Inflammatory macrophage (primary cell): Measurements from ENCODE around the gene TCF25.
"Not testable (repeated sequence)": the region's sequence is repeated elsewhere in the genome, so short reads cannot be mapped to it uniquely, and the experiment has no call there.

Experiments used
- DNase-seq, 2 donors: peaks; one replicate each; pipeline ENCODE4 v3.0.0-alpha.2; 2020 to 2022

TCF25 gene

DNA sequence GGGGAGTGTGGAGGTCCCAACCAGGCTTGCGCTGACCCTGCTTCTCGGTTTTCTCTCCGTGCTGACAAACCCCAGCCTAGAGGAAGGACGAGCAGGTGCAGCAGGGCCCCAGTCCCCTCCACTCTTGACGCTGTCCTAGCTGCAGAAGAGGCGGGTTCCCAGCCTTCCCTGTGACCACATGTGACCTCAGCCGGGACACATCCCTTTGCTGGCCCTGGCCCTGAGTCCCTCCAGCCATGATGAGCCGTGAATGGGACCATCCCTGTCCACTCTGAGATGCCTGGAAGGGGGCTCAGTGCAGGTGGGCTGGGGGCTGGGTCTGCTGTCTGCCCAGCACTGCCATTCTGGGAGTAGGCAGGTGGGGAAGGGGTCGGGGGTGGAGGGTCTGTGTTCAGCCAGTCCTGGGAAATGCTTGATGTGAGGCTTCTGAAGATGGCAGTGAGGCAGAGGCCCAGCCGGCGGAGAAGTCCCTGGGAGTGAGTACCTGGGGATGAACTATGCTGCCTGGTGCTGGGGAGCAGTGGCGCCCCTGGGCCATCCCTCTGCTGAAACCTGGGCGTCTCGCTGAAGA, 47.8 kb downstream of the TCF25 start:
- peak in 1 of 2 donors; percentile 32 for DNase-seq

DNA sequence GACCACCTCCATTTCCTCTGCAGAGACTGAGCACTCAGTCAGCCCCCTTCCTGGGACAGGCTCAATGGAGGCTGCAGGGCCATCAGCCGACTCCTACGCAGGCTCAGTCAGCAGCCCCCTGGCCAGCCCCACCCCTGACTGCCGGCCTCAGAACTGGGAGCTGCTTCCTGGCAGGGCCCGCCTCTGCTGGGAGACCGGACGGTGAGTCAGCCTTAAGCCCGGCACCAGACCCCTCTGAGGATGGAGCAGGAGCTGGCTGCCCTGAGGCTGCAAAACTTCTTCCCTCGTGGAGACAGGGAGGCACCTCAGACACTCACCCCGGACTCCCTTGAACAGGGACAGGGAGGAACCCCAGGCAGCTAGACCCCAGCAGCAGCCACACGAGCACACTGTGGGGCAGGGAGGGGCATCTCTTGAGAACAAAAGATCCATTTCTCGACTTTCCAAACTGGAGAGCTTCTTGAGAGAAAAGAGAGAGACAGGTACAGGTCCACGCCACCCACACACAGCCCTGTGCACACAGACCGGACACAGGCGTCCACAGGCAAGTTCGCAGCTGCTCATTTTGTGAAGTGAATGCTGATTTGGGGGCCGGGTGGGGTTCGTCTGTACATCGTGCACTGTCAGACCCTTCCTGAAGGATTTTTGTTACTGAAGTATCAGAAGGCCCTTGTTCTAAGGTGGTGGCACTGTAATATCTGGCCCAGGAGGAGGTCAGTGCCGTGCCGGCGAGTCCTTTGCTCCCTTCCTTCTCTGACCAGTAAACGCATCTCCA, 48.5 kb downstream of the TCF25 start:
- DNase-seq: peak; percentile 44 to 65

DNA sequence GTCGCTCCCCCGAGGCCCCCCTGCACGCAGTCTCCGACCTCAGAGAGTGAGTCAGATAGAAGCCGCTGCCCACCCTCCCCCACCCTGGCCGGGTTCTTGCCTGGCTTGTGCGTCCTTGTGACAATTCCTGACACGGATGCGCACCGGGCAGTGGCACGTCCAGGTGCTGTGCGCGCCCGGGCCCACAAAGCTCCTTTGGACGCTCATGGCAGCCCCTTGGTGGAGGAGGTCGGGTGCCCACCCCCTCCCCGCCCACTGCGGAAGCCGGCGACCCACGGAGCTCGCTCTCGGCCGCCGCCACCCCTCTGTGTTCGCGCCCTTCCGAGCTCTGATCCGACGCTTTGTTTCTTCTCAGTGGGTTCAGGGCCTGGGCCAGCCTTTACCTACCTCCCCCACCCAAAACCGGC, 49.1 kb downstream of the TCF25 start:
- peak in 1 of 2 donors; percentile 34 for DNase-seq

DNA sequence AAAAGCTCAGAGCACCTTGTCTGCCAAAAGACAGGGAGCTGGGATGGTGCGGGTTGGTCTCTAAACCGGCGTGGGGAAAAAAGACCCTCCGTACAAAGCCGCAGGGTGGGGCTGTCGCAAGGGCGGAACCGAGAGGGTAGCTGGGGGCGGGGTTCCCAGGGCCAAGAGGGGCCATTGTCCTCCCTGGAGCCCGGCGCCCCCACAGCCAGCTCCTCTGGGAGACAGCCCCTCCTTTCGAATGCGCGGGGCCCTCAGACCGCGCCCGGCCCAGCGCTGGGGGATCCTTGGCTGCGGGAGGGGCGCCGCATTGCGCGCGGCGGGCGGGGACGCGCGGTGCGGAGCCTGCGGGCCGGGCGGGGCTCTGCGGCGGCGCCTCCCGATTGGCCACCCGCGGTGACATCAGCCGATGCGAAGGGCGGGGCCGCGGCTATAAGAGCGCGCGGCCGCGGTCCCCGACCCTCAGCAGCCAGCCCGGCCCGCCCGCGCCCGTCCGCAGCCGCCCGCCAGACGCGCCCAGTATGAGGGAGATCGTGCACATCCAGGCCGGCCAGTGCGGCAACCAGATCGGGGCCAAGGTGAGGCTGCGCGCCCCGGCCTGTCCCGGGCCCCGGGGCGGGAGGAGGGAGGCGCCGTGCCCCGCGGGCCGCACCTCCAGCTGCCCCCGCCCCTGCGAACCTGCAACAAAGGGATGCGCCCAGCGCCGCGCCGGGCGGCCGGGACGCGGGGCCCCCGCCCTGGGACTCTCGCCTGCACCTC, 49.7 kb downstream of the TCF25 start, which contains the start of gene TUBB3:
Gene TUBB3, plus strand, starts transcription at position 459 of the 756 bp plus-strand sequence. Its CDS starts 60 bp downstream, at position 519.
- peak; percentile 28 to 70 for DNase-seq

DNA sequence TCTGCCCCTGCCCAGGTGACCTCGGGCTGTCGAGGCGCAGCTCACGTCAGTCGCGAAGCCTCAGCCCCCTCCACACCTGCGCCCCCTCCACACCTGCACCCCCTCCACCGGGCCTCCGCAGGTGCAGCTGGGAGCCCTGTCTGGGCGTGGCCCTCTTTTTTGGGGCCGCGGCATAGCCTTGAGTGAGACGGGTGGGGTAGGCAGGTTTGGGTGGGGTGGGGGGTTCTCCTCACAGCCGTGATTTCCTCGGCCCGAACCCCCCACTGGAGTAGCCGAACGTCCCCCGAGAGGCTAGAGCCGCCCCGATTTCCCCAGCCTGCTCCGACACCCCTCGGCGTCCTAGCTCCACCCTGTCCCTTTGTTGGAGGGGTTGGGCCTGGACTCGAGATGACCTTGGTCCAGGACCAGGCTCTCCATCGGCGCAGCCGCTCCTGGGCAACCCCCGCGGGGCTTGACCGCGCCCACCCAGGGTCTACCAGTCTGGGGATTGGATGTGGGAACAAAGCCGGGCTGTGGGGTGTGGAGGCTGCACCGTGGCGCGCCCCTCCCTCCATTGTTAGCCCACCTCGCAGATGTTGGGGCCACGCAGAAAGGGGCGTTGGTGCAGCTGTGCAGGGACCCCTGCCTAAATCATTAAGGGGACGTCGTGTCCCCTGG, 50.4 kb downstream of the TCF25 start:
- DNase-seq: no peak

DNA sequence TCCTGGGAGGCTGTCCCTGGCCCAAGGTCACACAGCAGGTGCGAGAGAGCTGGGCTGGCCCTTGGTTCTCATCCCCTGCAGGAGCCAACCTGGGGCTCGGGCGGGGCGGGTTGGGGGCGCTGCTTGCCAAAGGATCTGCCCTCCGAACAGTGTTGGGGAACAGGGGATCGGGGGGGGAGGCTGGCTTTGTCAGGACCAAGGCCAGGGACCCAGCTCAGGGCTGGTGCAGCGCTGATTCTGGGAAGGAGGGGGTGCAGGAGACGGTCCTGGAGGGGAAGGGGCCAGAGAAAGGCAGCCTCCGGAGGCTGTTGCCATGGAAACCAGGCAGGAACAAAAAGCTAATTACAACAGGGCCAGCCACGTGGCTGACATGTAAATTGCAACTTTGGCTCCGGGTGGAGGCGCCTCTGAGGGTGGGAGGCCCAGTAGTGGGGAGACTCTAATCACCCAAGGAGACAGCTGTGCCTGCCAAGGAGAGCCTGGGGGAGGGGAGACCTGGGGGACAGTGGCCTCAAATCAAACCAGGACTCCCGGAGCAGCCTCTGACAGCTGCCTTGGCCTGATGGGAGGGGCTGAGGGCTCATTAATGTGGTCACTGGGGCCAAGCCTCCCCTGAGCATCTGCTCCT, 51.0 kb downstream of the TCF25 start:
- peak in 1 of 2 donors; percentile 27 for DNase-seq

DNA sequence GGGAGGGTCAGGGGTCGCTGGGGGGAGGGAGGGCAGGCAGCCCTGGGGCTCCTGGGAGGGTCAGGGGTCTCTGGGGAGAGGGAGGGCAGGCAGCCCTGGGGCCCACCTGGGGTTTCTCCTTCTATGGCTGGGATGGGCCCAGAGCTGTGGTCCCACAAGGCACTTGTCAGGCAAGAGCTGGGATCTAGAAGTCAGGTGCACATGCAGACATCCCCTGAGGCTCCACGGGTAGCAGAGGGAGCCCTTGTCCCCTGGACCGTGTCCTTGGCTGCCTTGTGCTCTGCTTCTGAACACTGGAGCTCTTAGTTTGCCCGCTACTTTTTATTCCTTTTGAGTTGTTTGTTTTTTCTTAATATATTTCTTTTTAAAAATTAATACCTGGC, 51.5 kb downstream of the TCF25 start:
- no peak for DNase-seq

DNA sequence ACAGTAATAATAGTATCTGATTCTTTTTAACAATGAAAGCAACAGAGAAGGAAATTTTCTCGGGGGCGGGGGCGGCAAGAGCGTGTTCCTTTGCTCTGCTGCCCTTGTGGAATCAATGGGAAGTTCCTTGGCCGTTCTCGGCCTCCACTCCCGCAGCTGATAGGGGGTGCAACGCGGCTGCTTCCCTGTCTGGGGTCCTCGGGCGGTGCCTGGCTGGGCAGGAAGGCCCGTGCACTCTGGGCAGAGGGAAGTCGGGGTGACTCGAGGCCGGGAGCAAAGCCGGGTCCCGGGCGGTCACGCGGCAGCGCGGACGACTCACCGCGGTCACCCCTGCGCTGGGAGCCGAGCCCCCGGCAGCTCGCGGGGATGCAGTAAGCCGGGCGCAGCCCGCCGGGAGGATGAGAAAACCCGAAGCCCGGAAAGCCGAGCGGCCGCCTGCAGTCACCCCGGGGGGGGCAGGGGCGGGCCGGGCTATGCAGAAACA, 52.2 kb downstream of the TCF25 start:
- peak in 1 of 2 donors; percentile 71 for DNase-seq

DNA sequence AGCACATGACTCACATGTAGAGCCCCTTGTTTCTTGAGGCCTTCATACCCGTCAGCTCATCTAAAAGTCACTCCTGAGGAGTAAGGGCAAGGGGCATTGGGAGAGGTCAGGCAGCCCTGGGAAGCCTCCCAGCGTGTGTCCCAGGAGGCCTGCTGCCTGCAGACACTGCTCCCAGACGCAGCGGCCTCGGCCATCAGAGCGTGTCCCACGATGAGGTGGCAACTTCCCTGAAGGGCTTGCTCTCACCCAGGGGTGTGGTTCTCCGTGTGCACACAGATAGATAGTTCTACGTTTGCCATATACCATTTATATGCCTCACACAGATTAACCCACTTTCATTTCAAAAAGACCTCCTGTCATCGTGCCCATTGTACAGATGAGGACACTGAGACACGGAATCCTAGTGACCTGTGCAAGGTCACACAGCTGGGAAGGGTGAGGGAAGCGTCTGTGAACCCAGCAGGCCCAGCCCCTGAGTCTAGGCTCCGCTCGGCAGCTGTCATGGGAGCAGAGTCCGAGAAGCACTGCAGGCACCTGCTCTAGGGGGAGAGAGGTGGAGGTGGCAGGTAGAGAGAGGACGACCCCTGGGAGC, 58.0 kb downstream of the TCF25 start:
- DNase-seq: no peak

DNA sequence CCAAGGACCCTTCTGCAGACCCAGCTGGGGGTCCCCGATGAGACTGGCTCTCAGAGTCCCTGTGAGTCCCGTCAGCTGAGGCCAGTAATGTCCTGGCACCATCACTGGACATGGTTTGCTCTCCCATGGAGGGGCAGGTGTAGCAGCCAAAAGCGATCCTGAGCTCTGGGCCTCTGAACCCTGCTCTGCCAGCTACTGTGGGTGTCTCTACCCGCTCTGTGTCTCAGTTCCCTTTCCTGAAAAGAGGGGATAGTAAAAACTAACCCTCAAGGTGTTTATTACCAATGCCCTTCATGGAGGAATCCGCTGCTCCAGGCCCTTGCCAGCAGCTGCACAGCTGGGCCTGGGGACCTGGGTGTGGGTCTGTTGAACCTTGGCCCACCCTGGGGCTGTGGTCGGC, 58.6 kb downstream of the TCF25 start:
- DNase-seq: no peak

DNA sequence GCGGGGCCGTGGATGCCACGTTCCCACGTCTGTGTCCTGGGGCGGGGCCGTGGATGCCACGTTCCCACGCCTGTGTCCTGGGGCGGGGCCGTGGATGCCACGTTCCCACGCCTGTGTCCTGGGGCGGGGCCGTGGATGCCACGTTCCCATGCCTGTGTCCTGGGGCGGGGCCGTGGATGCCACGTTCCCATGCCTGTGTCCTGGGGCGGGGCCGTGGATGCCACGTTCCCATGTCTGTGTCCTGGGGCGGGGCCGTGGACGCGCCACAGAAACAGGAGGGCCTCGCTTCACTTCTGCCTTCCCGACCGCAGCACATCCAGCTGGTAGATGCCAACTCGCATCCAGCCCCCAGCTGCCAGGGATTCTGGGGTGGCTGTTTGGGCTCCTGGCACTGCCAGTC, 60.6 kb downstream of the TCF25 start:
- DNase-seq: not testable (repeated sequence)

DNA sequence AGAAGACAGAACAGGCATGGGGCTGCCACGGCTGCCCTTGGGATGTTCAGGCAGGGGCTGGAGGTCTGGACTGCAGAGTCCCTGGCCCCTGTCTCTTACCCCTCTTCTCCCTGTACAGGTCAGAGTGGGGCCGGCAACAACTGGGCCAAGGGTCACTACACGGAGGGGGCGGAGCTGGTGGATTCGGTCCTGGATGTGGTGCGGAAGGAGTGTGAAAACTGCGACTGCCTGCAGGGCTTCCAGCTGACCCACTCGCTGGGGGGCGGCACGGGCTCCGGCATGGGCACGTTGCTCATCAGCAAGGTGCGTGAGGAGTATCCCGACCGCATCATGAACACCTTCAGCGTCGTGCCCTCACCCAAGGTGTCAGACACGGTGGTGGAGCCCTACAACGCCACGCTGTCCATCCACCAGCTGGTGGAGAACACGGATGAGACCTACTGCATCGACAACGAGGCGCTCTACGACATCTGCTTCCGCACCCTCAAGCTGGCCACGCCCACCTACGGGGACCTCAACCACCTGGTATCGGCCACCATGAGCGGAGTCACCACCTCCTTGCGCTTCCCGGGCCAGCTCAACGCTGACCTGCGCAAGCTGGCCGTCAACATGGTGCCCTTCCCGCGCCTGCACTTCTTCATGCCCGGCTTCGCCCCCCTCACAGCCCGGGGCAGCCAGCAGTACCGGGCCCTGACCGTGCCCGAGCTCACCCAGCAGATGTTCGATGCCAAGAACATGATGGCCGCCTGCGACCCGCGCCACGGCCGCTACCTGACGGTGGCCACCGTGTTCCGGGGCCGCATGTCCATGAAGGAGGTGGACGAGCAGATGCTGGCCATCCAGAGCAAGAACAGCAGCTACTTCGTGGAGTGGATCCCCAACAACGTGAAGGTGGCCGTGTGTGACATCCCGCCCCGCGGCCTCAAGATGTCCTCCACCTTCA, 61.5 kb downstream of the TCF25 start:
- no peak for DNase-seq

DNA sequence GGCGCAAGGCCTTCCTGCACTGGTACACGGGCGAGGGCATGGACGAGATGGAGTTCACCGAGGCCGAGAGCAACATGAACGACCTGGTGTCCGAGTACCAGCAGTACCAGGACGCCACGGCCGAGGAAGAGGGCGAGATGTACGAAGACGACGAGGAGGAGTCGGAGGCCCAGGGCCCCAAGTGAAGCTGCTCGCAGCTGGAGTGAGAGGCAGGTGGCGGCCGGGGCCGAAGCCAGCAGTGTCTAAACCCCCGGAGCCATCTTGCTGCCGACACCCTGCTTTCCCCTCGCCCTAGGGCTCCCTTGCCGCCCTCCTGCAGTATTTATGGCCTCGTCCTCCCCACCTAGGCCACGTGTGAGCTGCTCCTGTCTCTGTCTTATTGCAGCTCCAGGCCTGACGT, 62.2 kb downstream of the TCF25 start:
- DNase-seq: not testable (repeated sequence)

DNA sequence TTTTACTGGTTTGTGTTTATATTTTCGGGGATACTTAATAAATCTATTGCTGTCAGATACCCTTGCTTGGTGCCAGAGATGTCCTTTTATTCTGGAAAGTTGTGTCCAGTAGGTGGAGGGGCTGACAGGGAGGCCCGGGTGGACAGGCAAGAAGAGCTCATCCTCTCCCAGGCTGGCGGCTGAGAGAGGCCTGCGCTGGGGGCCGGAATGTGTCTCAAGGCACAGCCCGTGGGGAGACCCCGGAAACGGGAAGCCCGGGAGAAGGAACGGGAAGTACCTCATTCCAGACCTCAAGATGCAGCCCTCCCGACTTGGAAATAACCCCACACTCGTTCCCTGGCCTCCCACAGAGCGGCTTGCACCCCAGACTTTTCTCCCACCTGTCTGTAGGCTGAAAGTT, 62.6 kb downstream of the TCF25 start:
- DNase-seq: no peak

DNA sequence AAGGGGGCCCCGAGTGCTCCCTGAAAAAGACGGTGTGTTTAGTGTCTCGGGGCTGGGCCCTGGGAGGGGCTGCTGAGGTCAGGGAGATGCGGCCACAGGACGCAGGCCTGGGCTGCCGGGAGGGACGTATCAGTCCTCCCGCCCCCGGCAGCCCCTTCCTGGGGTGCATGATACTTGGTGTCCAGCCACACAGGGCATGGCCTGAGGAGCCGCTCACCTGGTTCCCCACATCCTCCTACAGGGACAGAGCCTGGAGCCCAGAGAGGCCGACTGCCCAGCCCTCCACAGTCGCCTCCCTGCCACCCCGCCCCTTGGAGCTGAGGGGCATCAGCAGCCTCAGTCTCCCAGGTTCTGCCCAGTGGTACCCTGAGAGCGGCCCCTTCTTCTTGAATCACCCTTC, 63.1 kb downstream of the TCF25 start:
- DNase-seq: no peak

DNA sequence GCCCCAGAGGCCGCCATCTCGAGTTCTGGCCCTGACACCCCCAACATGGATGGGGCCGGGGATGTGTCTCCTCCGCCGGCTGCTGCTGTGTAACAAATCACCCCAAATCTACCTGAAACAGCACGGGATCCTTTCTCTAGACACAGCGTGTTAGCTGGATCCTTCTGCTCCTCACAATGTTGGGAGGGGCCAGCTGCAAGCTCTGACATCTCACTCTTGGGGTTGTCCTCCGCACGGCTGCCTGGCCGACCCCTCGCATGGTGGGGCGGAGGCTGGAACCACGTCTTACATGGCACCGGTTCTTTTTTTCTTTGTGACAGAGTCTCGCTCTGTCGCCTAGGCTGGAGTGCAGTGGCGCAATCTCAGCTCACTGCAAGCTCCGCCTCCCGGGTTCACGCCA, 63.6 kb downstream of the TCF25 start:
- no peak for DNase-seq

DNA sequence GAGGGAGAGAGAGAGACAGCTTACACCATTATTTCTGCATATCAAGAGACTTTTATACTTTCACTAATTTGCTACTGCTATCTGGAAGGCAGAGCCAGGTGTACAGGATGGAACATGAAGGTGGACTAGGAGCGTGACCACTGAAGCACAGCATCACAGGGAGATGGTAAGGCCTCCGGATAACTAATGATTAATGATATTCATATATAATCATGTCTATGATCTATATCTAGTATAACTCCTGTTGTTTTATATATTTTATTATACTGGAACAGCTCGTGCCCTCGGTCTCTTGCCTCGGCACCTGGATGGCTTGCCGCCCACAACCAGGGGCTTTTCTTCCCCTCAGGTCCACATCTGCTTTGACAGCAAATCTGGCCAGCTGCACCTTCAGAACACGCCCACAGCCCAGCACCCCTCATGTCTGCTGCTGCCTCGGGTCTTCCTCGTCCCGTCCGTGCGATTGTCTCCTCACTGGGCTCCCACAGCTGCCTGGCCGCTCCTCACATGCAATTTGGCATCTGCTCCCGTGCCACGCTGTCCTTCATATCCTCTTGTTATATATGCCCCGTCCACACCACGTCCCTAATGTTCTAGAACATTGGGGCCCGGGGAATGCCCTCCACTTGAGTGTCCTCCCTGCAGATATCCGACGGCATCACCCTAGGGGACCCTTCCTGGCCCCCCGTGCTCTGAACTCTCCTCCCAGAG, 64.9 kb downstream of the TCF25 start:
- DNase-seq: no peak

DNA sequence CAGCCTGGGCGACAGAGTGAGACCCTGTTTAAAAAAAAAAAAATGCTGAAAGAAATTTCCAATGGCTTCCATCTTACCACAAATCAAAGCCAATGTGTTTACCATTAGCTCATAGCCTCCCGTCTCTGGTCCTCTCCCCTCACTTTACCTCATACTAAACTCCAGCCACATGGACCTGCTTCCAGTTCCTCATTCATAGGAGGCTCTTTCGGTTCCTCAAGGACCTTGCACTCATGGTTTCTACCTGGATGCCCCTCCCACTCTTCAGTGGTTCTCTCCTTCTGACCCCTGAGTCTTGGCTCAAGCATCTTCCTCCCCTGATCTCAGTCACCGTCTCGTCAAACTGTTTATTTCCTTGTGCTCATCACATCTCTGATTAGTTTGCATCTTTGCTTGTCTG, 71.4 kb downstream of the TCF25 start:
- no peak for DNase-seq

DNA sequence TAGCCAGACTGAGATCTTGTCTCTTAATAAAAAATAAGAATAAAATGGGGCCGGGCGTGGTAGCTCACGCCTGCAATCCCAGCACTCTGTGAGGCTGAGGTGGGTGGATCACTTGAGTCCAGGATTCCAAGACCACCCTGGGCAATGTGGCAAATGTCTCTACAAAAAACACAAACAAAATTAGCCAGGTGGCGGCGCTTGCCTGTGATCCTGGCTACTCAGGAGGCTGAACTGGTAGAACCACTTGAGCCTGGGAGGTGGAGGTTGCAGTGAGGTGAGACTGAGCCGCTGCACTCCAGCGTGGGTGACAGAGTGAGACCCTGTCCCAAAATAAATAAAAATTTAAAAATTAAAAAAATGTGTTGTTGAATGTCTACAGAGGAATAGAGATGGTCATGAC, 72.3 kb downstream of the TCF25 start:
- no peak for DNase-seq

DNA sequence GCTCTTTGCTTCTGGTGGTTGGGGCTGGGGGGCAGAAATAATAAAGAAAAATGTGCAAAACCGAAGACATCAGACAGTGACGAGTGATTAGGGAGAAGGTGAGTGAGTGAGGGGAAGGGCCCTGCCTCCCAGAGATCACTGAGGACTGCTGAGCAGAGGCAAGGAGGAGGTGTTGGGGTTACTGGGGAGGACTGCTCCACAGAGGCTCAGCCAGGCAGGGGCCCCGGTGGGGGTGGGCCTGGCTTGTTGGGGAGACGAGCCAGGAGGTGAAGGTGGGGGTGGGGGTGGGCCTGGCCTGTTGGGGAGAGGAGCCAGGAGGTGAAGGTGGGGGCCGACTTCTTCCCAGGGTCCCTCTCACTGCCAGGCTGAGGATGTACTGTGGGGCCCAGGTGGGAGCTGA, 73.1 kb downstream of the TCF25 start:
- no peak for DNase-seq
